OCI-LY1 (cell line): ENCODE measurements around the gene NFIB.

ENCODE experiments used
- CTCF ChIP-seq: fragments of 200-600 bp; sonication (generic), shearing (Covaris generic); IDR thresholded peaks from 2 replicates; pipeline ENCODE4 v1.5.1; 2017; ENCODE audit warnings: mild to moderate bottlenecking, antibody characterized with exemption, low read length, moderate library complexity, mixed read lengths
- EZH2 ChIP-seq: fragments of 200-600 bp; sonication (generic), shearing (Covaris generic); IDR thresholded peaks from 2 replicates; pipeline ENCODE4 v1.8.0; 2017; ENCODE audit warnings: borderline replicate concordance, mixed run types, mild to moderate bottlenecking, antibody characterized with exemption, low read length, moderate library complexity, mixed read lengths

- TF ChIP-seq CTCF, result no peak
- no peak for TF ChIP-seq EZH2
Measured at GRCh38 chr9:14302405-14302804, 11.5 kb downstream of the NFIB start.
